ENCODE results near the gene WNT9B.

- TF ChIP-seq CTCF (conservative IDR thresholded peaks at IDR 0.05; ENCODE audit: low read depth, low read length) (no peak), EZH2 (IDR thresholded peaks at IDR 0.05; ENCODE audit: borderline replicate concordance, low read depth, low read length, poor library complexity, severe bottlenecking) (no peak)
Measured at GRCh38 chr17:46848534-46848933, 2.8 kb upstream of the WNT9B start.

All from A673 (cell line).